Left cardiac atrium (tissue), 4 donors: ENCODE results near the gene OR10K1. TPM values are rescaled to one million over a fixed set of nuclear protein-coding genes. Genes with fewer than 3 reads are reported as not detected.
A peak's percentile ranks its signal among the peaks of the same experiment; 100 is the strongest.
"Not testable (repeated sequence)": the region's sequence is repeated elsewhere in the genome, so short reads cannot be mapped to it uniquely, and the experiment has no call there.

Experiments used
- ATAC-seq, 2 donors: fragments of 200-7000 bp; cut with Tn5 transposase; one replicate each; pipeline ENCODE4 v1.9.1; 2020; ENCODE audit warnings: mild to moderate bottlenecking in 2 of 2, moderate library complexity in 2 of 2
- DNase-seq: peaks from one replicate; pipeline ENCODE4 v3.0.0-alpha.2; 2020
- intact Hi-C, 2 donors: fragments of 100-400 bp; cut with DNase I; formaldehyde crosslinking; loops; one replicate each; pipeline versions ENCODE4 v1.14.1 to v1.15.1; 2022 to 2023
- long read RNA-seq: library from polyadenylated mRNA; unstranded; transcript quantifications from one replicate; pipeline ENCODE4 v2.0.0, GENCODE V29; 2021
- total RNA-seq, 2 donors: library from RNA; stranded (reverse); fragmentation: NEBNext Ultra II Directional; extraction: Animal tissue kit (Norgen Biotek cat#: 25700); gene quantifications; one replicate each; pipeline ENCODE4 v1.2.1, GENCODE V29; 2021
- donor health status: DM: no; HTN: yes; CAD: no.
- donor health status: DM: no; HTN: yes; CAD: no; lungs with severe emphysema.
- donor health status: DM: yes; HTN: yes; CAD: no.
- donor health status: Dilated cardiomyopathy.

The OR10K1 gene, protein sequence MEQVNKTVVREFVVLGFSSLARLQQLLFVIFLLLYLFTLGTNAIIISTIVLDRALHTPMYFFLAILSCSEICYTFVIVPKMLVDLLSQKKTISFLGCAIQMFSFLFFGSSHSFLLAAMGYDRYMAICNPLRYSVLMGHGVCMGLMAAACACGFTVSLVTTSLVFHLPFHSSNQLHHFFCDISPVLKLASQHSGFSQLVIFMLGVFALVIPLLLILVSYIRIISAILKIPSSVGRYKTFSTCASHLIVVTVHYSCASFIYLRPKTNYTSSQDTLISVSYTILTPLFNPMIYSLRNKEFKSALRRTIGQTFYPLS
- total RNA-seq, result not detected
- long read RNA-seq, result 0 reads

GRCh38 chr1:158461534-158461933, at the start of gene OR10K1:
OR10K1 (plus strand) TSS chr1:158461834; CDS start chr1:158465562, 3,728 bp downstream.
- ATAC-seq (no peak), DNase-seq (no peak)
- intact Hi-C loops, result no loop called here

GRCh38 chr1:158414651-158415345, 46.8 kb upstream of the OR10K1 start:
- ATAC-seq (no peak), DNase-seq (no peak)
- intact Hi-C loops, result loop anchor here in 1 of 2 donors (2.0 kb wide), 1 partner anchor 44 kb away; no protein-coding TSS in a partner anchor

DNA sequence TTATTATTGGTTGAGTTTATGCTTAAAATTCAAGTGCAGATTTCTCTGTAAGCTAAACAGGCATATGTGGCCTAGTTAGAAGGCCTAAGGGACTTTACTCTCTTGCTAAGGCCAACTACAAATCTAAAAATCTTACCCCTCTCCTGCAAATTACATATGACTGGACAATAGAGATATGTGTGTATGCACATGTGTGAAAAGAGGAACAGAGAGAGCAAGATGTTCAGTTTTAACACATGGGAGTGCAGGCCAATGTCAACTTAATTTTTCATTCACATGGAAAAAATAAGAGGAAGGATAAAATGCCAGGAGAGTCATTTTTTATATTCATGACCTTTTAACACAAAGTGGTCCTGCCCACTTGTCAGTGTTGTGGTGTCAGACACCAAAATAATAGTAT, 44.0 kb upstream of the OR10K1 start:
- DNase-seq (no peak), ATAC-seq (no peak)
- intact Hi-C loops, result no loop called here

DNA sequence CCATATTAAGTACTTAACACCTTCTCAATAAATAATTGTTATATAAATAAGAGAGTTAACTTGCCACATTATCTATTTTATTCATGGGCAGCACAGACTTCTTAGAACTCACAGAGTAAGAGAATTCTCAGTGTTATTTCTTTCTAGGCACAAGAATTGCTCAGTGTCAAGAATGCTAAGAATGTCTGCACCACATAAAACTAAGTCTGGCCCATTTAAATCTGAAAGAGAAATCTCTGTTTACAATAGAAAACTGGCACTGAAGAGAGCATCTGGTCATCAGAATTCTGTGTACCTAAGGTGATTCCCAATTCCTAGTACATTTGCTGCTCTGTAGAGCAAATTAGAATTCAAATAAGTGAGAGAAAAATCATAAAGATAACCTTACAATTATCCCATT, 39.4 kb upstream of the OR10K1 start:
- no peak for DNase-seq
- intact Hi-C loops, result no loop called here
- ATAC-seq, result no peak

DNA sequence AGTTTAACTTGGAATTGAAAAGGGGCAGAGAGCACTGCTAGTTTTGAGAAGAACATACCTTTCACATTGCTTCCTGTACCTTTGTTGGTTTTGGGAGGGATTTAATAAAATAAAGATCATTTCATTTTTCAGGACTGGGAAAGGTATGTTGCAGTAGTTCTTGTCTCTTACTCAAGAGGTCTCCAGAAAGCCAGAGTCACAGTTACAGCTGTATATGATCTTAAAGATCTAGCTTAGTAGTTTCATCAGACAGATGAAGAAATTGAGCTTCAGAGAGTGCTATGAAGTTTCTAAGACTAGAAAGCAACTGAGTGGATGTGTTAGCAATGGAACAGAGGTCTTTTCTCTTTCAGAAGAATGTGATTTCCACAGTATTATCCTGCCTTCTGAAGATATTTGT, 36.6 kb upstream of the OR10K1 start:
- DNase-seq (no peak), ATAC-seq (no peak)
- intact Hi-C loops, result no loop called here

DNA sequence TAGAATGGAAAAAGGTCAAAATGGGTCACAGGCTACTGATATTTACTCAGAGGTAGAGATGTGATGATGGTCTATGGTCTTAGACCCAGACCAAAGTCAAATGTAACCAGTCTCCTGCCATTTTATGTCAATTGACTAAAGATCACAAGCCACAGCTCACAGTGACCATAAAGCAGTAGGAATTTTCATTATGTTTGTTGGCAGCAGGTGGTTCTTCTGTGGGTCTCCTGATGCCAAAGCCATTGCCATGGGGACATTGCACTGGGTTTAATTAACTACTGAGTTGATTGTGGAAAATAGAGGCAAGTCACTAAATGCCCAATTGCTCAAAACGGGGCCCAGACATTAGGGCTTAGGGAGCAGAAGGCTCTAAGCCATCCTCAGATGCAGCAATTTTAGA, 35.5 kb upstream of the OR10K1 start, which contains the start of gene OR10K2:
Gene OR10K2, minus strand, starts transcription at position 101 of the 400 bp plus-strand sequence. CDS start 5,371 bp downstream, outside the sequence.
- ATAC-seq (no peak), DNase-seq (no peak)
- intact Hi-C loops, result no loop called here

DNA sequence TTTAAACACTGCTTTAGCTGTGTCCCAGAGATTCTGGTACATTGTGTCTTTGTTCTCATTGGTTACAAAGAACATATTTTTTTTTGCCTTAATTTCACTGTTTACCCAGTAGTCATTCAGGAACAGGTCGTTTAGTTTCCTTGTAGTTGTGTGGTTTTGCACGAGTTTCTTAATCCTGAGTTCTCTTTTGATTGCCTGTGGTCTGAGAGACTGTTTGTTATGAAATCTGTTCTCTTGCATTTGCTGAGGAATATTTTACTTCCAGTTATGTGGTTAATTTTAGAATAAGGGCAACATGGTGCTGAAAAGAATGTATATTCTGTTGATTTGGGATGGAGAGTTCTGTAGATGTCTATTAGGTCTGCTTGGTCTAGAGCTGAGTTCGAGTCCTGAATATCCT, 31.5 kb upstream of the OR10K1 start:
- intact Hi-C loops, result not testable (repeated sequence)

DNA sequence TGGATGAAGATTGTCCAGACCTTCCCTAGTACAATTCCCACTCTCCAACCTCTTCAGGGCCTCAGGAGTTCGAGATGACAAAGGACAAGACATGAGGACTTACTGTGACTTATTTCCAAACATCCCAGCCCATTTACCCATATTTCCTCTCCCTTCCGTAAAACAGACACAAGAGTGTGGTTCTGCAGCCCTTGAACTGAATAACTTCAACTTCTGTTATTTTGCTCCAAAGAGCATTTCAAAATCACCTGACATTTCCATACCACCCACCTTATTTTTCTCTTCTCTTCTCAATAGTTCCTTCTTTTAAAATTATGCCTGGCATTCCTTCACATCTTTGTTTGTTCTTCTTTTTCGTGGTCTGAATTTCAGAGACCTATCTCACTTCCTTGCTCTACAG, 26.9 kb upstream of the OR10K1 start:
- DNase-seq (no peak), ATAC-seq (no peak)
- intact Hi-C loops, result no loop called here

More for the DNA sequence above, 31.5 kb upstream of the OR10K1 start:
- not testable (repeated sequence) for ATAC-seq, DNase-seq

- intact Hi-C loops, result no loop called here
- DNase-seq (no peak), ATAC-seq (no peak)
Observed at GRCh38 chr1:158445376-158445775, 16.3 kb upstream of the OR10K1 start.

- ATAC-seq (no peak), DNase-seq (no peak)
- intact Hi-C loops, result no loop called here
Observed at GRCh38 chr1:158454537-158454936, 7.1 kb upstream of the OR10K1 start.

- intact Hi-C loops, result no loop called here
- DNase-seq (no peak), ATAC-seq (no peak)
Observed at GRCh38 chr1:158457246-158457645, 4.4 kb upstream of the OR10K1 start.

GRCh38 chr1:158458263-158458662, 3.4 kb upstream of the OR10K1 start:
- intact Hi-C loops, result loop anchor here in 1 of 2 donors (2.0 kb wide), 1 partner anchor 43 kb away; no protein-coding TSS in a partner anchor
- no peak for ATAC-seq

DNA sequence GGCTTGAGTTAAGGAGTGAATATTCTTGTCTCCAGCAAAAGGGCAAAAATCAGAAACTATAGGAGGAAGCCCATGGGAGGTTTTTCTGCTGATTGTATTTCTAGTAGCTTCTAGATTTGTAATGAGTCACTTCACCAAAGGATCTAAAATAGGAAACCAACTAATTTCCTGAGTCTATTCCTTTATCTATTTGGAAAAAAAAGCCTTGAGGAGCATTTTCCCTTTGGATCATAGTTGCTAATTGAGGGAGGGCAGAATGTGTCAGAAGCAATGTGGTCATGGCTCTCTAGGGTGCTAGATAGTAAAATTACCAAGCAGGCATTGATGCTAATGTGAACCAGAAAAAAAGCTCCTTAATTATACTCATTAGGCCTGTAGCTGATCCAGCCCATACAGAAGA, 10.3 kb downstream of the OR10K1 start, which contains the start of gene OR10R2:
Gene OR10R2, plus strand, starts transcription at position 301 of the 400 bp plus-strand sequence. CDS start 106 bp downstream, outside the sequence.
- intact Hi-C loops, result no loop called here
- ATAC-seq (no peak), DNase-seq (no peak)

More at GRCh38 chr1:158458263-158458662, 3.4 kb upstream of the OR10K1 start:
- no peak for DNase-seq

DNA sequence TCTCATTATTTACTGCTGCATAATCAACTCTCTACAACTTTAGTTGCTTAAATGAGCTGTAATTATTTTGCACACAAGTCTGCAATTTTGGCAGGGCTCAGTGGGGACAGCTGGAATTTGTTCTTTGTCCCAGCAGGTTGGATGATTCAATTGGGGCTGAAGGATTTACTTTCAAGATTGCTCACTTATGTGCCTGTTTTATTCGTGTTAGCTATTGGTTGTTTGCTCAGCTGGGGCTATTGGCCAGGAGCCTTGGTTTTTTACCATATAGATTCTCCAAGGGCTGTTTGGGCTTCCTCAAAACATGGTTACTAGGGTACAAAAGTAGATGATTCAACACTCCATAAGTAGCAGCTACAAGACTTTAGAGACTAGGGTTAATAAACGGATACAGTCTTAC, 23.8 kb downstream of the OR10K1 start:
- DNase-seq, result no peak
- intact Hi-C loops, result no loop called here
- ATAC-seq, result no peak

- ATAC-seq, result no peak
- intact Hi-C loops, result no loop called here
Observed at GRCh38 chr1:158491316-158491715, 29.7 kb downstream of the OR10K1 start.

DNA sequence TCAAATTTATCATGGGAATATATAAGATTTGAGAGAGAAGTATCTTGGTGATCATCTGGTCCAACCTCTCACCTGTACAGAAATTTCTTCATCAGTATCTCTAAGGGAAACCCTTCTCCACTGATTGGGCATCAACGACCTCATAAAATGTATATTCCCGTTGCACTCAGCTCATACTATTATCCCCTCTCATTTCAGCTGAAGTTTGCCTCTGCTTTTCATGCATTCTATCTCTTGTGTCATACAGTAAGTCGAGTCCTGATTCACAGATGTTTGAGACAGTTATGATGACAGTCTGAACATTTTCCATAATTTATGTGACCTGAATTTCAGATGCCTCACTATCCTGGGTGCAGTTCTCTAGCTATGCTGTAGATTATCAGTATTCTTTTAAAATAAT, 31.4 kb downstream of the OR10K1 start:
- ATAC-seq (no peak), DNase-seq (no peak)
- intact Hi-C loops, result no loop called here

More at GRCh38 chr1:158491316-158491715, 29.7 kb downstream of the OR10K1 start:
- DNase-seq, result no peak

DNA sequence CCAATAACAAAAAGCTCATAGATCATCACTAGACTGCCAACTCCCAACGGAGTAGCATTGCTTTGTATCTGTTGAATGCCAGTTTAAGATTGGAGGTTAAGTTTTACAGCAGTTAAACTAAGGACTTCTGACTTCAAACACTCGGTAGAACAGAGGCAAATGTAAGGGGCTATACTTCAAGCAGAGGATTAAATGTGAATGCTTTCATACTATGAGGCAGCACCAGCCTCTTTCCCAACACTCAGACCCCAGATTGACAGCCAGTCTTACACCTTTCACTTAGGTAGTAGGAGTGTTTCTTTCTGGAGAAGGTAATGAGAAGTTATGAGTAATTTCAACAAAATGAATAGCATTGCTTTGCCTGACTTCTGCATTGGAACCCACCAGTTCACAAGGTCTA, 33.2 kb downstream of the OR10K1 start:
- no peak for DNase-seq
- ATAC-seq, result no peak
- intact Hi-C loops, result no loop called here

- ATAC-seq (no peak), DNase-seq (no peak)
- intact Hi-C loops, result no loop called here
Observed at GRCh38 chr1:158496374-158496773, 34.7 kb downstream of the OR10K1 start.

GRCh38 chr1:158506369-158506987, 44.8 kb downstream of the OR10K1 start:
- DNase-seq (peak; percentile 25), ATAC-seq (no peak)
- intact Hi-C loops, result no loop called here

DNA sequence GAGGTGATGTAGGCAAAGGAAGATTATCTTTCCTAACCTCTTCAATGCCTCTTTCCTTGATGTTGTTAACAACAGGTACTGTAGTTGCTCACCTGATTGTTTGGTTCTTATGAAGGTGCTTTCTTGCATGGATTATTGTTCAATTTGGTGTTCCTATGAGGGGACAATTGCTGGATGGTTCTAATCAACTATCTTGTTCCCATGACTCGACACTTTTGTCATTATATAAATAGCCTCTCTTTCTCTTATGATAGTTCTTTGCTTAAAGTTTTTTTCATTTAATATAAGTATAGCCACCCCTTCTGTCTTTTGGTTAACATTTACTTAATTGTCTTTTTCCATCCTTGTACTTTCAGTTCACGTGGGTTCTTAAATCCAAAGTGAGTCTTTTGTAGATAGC, 45.9 kb downstream of the OR10K1 start:
- intact Hi-C loops, result no loop called here
- DNase-seq (no peak), ATAC-seq (no peak)
